GM19099 (cell line): Measurements from ENCODE around the gene DLG2.

Experiments used
- POLR2A ChIP-seq: IDR thresholded peaks from 3 replicates; pipeline ENCODE4 v1.6.1; 2011; ENCODE audit warnings: low read depth; ENCODE audit not compliant: insufficient read length; ENCODE audit errors: extremely low read depth

Gene DLG2

GRCh38 chr11:85589373-85589772 lies 37.8 kb downstream of the DLG2 start:
- TF ChIP-seq POLR2A: no peak

GRCh38 chr11:85582111-85582510 lies 45.0 kb downstream of the DLG2 start:
- no peak for TF ChIP-seq POLR2A

- TF ChIP-seq POLR2A: no peak
Observed at GRCh38 chr11:85575388-85575787, 51.8 kb downstream of the DLG2 start.

- no peak for TF ChIP-seq POLR2A
Observed at GRCh38 chr11:85572056-85572455, 55.1 kb downstream of the DLG2 start.

GRCh38 chr11:85569525-85569924 lies 57.6 kb downstream of the DLG2 start:
- TF ChIP-seq POLR2A: no peak

GRCh38 chr11:85558411-85558810 lies 68.7 kb downstream of the DLG2 start:
- no peak for TF ChIP-seq POLR2A

- no peak for TF ChIP-seq POLR2A
Observed at GRCh38 chr11:85551881-85552280, 75.3 kb downstream of the DLG2 start.

GRCh38 chr11:85541683-85542082 lies 85.5 kb downstream of the DLG2 start:
- no peak for TF ChIP-seq POLR2A

- TF ChIP-seq POLR2A: no peak
Observed at GRCh38 chr11:85540635-85541205, 86.4 kb downstream of the DLG2 start.

GRCh38 chr11:85540181-85540580 lies 87.0 kb downstream of the DLG2 start:
- no peak for TF ChIP-seq POLR2A

GRCh38 chr11:85539740-85540139 lies 87.4 kb downstream of the DLG2 start:
- no peak for TF ChIP-seq POLR2A

GRCh38 chr11:85539029-85539689 lies 88.0 kb downstream of the DLG2 start:
- no peak for TF ChIP-seq POLR2A

- no peak for TF ChIP-seq POLR2A
Observed at GRCh38 chr11:85536438-85536837, 90.7 kb downstream of the DLG2 start.

GRCh38 chr11:85534806-85535205 lies 92.3 kb downstream of the DLG2 start:
- no peak for TF ChIP-seq POLR2A

- no peak for TF ChIP-seq POLR2A
Observed at GRCh38 chr11:85531191-85531897, 95.8 kb downstream of the DLG2 start.

- no peak for TF ChIP-seq POLR2A
Observed at GRCh38 chr11:85530634-85531033, 96.5 kb downstream of the DLG2 start.
